HUES48 (cell line): ENCODE data around the gene PHF21A.
A peak's percentile ranks its signal among the peaks of the same experiment; 100 is the strongest.

ENCODE experiments used
- H3K27ac ChIP-seq: one replicate; pipeline ENCODE4 v1.7.0; 2013; ENCODE audit warnings: low read depth, low read length, inconsistent platforms
- H3K27me3 ChIP-seq: 2 replicates; pipeline ENCODE4 v1.6.1; 2013; ENCODE audit warnings: mild to moderate bottlenecking, low read length; ENCODE audit not compliant: control insufficient read depth, insufficient read depth
- H3K36me3 ChIP-seq: 2 replicates; pipeline ENCODE4 v1.6.1; 2013; ENCODE audit warnings: low read length; ENCODE audit not compliant: control insufficient read depth, insufficient read depth
- H3K4me1 ChIP-seq: 2 replicates; pipeline ENCODE4 v1.6.1; 2013; ENCODE audit warnings: mild to moderate bottlenecking, low read length; ENCODE audit not compliant: control insufficient read depth, insufficient read depth
- H3K4me3 ChIP-seq: 2 replicates; pipeline ENCODE4 v1.5.1; 2013; ENCODE audit warnings: mild to moderate bottlenecking, low read depth, low read length
- H3K9ac ChIP-seq: 2 replicates; pipeline ENCODE4 v1.6.1; 2013; ENCODE audit warnings: mild to moderate bottlenecking, low read depth, low read length, moderate library complexity
- H3K9me3 ChIP-seq: 2 replicates; pipeline ENCODE4 v1.6.1; 2013; ENCODE audit warnings: low read length; ENCODE audit not compliant: control insufficient read depth, insufficient read depth

PHF21A gene

DNA sequence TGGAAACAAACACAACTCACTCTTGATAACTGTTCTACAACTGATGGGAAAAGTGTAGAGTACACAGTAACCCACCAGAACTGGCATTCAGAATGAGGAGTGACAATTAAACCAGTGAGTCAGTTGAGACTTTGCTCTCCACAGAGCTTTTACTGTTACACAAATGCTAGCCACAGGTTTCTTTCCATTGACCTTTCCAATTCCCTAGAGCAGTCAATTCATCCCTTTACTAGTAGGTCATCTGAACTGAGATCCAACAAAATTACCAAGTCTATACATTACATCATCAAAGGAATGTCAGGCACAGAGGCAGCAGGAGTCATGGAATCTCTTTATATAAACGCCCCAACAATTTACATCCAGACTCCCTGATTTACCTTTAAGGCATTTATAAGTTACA, 65.9 kb downstream of the PHF21A start:
- Histone ChIP-seq H3K4me1 (peaks cover 68% of the 10 kb centered on the region), H3K9me3 (no peaks in the 10 kb centered on the region), H3K4me3 (no peak overlapping the region), H3K36me3 (no peaks in the 10 kb centered on the region), H3K27ac (peak overlapping the region; percentile 89), H3K9ac (no peak overlapping the region), H3K27me3 (no peaks in the 10 kb centered on the region)

DNA sequence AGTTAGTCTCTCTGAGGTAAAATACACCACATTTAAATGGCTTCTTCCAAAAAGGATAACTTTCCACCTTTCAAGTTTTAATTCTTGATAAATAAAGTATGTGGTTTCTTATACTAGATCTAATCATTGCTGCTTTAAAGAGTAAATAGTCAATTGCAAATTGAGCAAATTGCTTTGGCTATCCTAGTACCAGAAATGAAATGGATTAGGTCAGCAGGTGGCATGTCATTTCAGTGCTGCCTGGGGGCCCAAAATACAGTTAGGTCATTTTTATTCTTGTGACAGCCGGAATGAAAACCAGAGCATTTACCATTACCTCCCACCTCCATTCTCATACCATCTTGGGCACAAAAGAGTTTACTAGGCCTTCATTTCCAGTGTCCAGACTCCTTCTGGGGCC, 70.2 kb downstream of the PHF21A start:
- Histone ChIP-seq H3K4me1 (peaks cover 81% of the 10 kb centered on the region), H3K27ac (peak overlapping the region; percentile 93), H3K36me3 (0 out of 2 replicates have a peak, but pooled peaks cover 5% of the 10 kb centered on the region), H3K27me3 (no peaks in the 10 kb centered on the region), H3K4me3 (no peak overlapping the region), H3K9ac (no peak overlapping the region), H3K9me3 (no peaks in the 10 kb centered on the region)

DNA sequence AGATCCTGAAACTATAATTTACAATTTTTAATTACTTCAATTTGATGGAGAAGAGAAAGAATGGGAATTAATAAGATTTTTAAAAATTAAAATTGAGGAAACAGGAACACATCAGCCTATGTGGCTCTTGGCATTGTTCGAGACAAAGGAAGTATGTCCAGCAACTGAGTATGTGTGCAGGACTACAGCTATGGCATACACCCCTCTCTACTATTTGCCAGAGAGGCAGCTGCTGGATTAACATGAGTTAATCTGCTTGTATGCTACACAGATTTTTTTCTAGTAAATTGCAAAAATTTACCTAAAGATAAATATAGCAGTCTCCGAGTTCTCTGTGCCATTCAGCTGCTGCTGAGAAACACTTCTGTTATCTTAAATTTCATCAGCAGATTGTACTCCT, 70.6 kb downstream of the PHF21A start:
- Histone ChIP-seq H3K36me3 (0 out of 2 replicates have a peak, but pooled peaks cover 5% of the 10 kb centered on the region), H3K9me3 (no peaks in the 10 kb centered on the region), H3K4me1 (peaks cover 79% of the 10 kb centered on the region), H3K9ac (no peak overlapping the region), H3K27ac (peak overlapping the region; percentile 93), H3K27me3 (no peaks in the 10 kb centered on the region), H3K4me3 (no peak overlapping the region)

DNA sequence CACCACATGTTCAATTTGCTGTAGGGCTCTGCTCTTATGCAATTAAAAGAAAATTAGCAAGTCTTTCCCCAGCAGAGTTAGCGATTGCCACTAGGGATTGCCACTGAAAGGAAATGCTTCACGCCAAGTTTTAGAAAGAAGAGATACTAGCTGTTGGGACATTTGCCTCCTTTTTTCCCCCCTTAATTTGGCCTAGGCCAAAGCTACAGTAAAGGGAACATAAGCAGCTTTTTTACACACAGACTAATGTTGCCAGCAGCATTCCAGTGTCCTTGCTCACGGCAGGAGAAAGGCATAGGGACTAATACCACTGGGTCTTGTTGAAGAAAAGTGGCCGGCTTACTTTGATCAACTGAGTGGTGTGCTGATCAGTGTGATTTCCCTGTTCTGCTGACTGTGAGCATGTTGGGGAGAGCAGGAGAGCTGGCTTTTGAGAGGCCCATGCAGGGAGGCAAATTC, 71.2 kb downstream of the PHF21A start:
- Histone ChIP-seq H3K4me3 (no peak overlapping the region), H3K27me3 (no peaks in the 10 kb centered on the region), H3K27ac (peak overlapping the region; percentile 93), H3K4me1 (peaks cover 75% of the 10 kb centered on the region), H3K36me3 (0 out of 2 replicates have a peak, but pooled peaks cover 5% of the 10 kb centered on the region), H3K9me3 (no peaks in the 10 kb centered on the region), H3K9ac (no peak overlapping the region)

DNA sequence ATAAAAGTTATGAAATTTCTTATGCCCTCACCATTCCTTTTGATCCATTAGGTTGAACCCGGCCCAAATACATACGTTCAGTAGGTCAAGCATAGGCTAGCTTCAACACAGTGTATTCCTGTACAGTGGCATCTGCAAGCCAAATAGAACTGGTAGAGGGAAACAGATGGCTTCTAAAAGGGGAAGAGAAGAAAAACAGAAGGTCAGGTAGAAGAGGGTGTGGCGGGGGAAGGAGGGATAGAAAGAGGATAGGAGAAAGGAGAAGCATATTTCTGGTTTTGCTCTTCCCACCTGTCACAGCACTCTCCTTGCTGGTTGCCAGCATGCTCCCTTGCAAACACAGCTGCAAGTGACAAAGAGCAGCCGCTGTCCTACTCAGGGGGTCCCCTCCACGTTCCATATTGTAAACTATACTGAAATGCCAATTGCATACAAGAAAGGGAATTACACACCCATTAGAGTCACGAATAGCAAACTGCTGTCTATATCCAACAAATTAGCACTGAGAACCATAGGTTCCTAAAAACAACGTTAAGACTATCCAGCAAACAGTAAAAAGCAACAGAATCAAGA, 71.8 kb downstream of the PHF21A start:
- H3K9me3 ChIP-seq: no peaks in the 10 kb centered on the region
- H3K4me1 ChIP-seq: peaks cover 68% of the 10 kb centered on the region
- 0 out of 2 replicates have a peak, but pooled peaks cover 5% of the 10 kb centered on the region for H3K36me3 ChIP-seq
- peak overlapping the region; percentile 93 for H3K27ac ChIP-seq
- no peaks in the 10 kb centered on the region for H3K27me3 ChIP-seq
- H3K9ac ChIP-seq: no peak overlapping the region
- no peak overlapping the region for H3K4me3 ChIP-seq

DNA sequence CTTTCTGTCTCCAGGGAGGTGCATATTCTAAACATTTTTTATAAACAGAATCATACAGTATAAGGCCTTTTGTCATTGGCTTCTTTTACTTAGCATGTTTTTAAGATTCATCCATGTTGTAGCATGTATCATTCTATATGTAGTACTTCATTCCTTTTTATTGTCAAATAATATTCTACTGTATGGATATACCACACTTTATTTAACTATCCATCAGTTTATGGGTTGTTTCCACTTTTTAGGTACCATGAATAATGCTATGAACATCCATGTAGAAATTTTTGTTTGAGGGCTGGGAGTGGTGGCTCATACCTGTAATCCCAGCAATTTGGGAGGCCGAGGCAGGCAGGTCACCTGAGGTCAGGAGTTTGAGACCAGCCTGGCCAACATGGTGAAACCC, 73.1 kb downstream of the PHF21A start:
- Histone ChIP-seq H3K27ac (no peak overlapping the region), H3K4me3 (no peak overlapping the region), H3K9ac (no peak overlapping the region), H3K9me3 (no peaks in the 10 kb centered on the region), H3K36me3 (0 out of 2 replicates have a peak, but pooled peaks cover 5% of the 10 kb centered on the region), H3K27me3 (no peaks in the 10 kb centered on the region), H3K4me1 (peaks cover 70% of the 10 kb centered on the region)

DNA sequence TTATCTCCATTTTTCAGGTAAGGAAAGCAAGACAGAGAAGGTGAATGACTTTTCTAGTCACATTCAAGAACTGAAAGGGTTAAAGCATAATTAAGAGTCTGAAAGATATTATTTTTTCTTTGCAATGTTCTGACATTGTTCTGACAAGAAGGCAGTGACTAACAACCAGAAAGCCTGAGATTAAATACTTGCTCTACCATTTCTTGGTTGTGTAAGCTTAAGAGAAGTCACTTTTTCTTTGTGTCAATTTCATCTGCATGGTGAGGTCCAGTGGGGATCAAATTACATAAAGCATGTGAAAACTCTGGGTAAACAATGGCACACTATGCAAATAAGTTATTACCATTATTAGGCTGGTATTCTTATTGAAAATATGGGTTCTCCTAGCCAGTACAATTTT, 73.7 kb downstream of the PHF21A start:
- Histone ChIP-seq H3K27ac (no peak overlapping the region), H3K4me3 (no peak overlapping the region; the same call in 1 of the 2 replicates), H3K4me1 (peaks cover 67% of the 10 kb centered on the region), H3K9me3 (no peaks in the 10 kb centered on the region), H3K27me3 (no peaks in the 10 kb centered on the region), H3K36me3 (0 out of 2 replicates have a peak, but pooled peaks cover 5% of the 10 kb centered on the region), H3K9ac (no peak overlapping the region)

DNA sequence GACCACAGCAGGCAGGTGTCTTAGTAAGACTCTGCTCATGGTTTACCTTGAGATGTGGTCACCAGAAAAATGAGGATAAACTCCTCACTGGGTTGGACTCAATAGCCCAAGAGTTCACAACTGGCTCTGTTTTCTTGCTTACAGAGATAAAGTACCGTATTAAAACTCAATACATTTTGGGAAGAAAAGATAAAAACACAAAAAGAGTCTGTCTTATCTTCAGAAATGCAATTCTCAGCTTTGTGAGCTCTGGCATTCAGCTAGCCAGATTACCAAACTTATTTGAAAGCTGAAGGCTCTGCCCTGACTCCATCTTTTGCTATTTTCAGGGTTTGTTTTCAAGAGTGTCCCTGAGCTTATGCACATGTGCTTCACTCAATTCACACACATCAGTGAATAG, 75.4 kb downstream of the PHF21A start:
- no peaks in the 10 kb centered on the region for H3K27me3 ChIP-seq
- no peak overlapping the region; the same call in 1 of the 2 replicates for H3K9ac ChIP-seq
- H3K27ac ChIP-seq: no peak overlapping the region
- H3K36me3 ChIP-seq: 0 out of 2 replicates have a peak, but pooled peaks cover 5% of the 10 kb centered on the region
- no peaks in the 10 kb centered on the region for H3K9me3 ChIP-seq
- H3K4me1 ChIP-seq: peaks cover 50% of the 10 kb centered on the region
- H3K4me3 ChIP-seq: no peak overlapping the region

DNA sequence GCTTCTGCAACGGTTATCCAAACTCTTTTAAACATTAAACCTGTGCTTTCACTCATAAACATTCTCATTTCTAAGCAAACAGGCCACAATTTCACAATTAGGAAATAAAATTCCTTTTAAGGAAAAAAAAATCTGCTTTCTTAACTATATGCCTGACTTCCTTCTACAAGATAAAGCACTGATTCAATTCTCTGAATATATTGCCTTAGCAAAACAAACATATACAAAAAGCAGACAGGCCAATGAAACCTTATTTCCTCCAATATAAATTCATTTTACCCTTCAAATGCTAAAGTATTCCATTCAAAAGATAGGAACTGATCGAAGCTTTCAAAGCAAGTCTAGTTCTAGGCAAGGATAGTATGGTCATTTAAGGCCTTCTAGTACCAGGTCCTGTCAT, 76.7 kb downstream of the PHF21A start:
- Histone ChIP-seq H3K4me3 (no peak overlapping the region), H3K27me3 (no peaks in the 10 kb centered on the region), H3K27ac (no peak overlapping the region), H3K4me1 (peaks cover 38% of the 10 kb centered on the region), H3K9ac (no peak overlapping the region), H3K36me3 (0 out of 2 replicates have a peak, but pooled peaks cover 5% of the 10 kb centered on the region), H3K9me3 (no peaks in the 10 kb centered on the region)

DNA sequence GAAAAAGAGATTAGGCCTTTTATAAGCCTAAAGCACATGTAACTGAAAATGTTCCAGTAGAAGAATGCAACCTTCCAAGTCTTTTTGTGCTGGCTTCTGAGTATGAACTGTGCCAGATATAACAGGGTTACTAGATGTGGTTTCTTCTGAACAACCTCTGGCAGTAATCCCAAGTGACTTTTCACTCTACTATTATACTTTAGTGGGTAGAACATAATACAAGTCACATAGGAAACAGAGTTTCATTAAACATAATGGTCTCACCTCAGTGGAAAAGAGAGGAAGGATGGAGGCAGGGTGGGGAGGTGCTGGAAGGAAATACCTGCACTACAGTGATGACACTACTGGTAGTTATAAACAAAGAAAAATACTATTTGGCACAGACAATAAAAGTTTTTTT, 81.3 kb downstream of the PHF21A start:
- H3K4me3 ChIP-seq: no peak overlapping the region
- H3K27me3 ChIP-seq: no peaks in the 10 kb centered on the region
- H3K27ac ChIP-seq: no peak overlapping the region
- H3K36me3 ChIP-seq: no peaks in the 10 kb centered on the region
- H3K9ac ChIP-seq: no peak overlapping the region
- peaks cover 8% of the 10 kb centered on the region; the same call in 1 of the 2 replicates for H3K4me1 ChIP-seq
- H3K9me3 ChIP-seq: no peaks in the 10 kb centered on the region

DNA sequence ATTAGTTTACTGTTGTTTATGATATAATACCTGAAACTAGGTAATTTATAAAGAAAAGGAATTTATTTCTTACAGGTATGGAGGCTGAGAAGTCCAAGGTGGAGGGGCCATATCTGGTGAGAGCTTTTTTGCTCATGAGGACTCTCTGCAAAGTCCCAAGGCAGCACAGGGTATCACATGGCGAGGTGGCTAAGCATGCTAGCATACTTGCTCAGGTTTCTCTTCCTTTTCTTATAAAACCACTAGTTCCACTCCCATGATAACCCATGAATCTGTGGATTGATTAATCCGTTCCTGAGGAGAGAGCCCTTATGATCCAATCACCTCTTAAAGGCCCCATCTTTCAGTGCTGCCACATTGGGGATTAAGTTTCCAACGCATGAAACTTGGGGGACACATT, 82.7 kb downstream of the PHF21A start:
- Histone ChIP-seq H3K9me3 (no peaks in the 10 kb centered on the region), H3K27me3 (no peaks in the 10 kb centered on the region), H3K9ac (no peak overlapping the region), H3K4me3 (no peak overlapping the region), H3K4me1 (peaks cover 3% of the 10 kb centered on the region; the same call in 1 of the 2 replicates), H3K27ac (no peak overlapping the region), H3K36me3 (no peaks in the 10 kb centered on the region)
